Stimulated activated CD8-positive, alpha-beta memory T cell treated with anti-CD3 and anti-CD28 coated beads, Interleukin-4, amount 100 ng/mL, for 24 hours (primary cell): ENCODE measurements around the gene DICER1.
"Not testable (repeated sequence)": the region's sequence is repeated elsewhere in the genome, so short reads cannot be mapped to it uniquely, and the experiment has no call there.

Source experiments
- DNase-seq: peaks from one replicate; pipeline ENCODE4 v3.0.0-alpha.2; 2020; ENCODE audit warnings: low read depth

The DICER1 gene

GRCh38 chr14:95157327-95158189 is at the start of gene DICER1:
Gene DICER1, minus strand, starts transcription at chr14:95157529. Its CDS starts 24,071 bp downstream, at chr14:95133458.
- DNase-seq, result peak; percentile 93

GRCh38 chr14:95206534-95206933 is 49.2 kb upstream of the DICER1 start:
- DNase-seq, result no peak

- DNase-seq, result no peak
Observed at GRCh38 chr14:95204705-95205104, 47.4 kb upstream of the DICER1 start.

GRCh38 chr14:95201745-95202144 is 44.4 kb upstream of the DICER1 start:
- DNase-seq, result not testable (repeated sequence)

GRCh38 chr14:95200404-95200803 is 43.1 kb upstream of the DICER1 start:
- DNase-seq, result no peak

- no peak for DNase-seq
Observed at GRCh38 chr14:95199298-95199983, 42.1 kb upstream of the DICER1 start.

- DNase-seq, result no peak
Observed at GRCh38 chr14:95198320-95198719, 41.0 kb upstream of the DICER1 start.

- no peak for DNase-seq
Observed at GRCh38 chr14:95197551-95197950, 40.2 kb upstream of the DICER1 start.

GRCh38 chr14:95196826-95197545 is 39.7 kb upstream of the DICER1 start:
- no peak for DNase-seq

- no peak for DNase-seq
Observed at GRCh38 chr14:95196268-95196667, 38.9 kb upstream of the DICER1 start.

GRCh38 chr14:95195031-95195430 is 37.7 kb upstream of the DICER1 start:
- no peak for DNase-seq

GRCh38 chr14:95193081-95193480 is 35.8 kb upstream of the DICER1 start:
- no peak for DNase-seq

- no peak for DNase-seq
Observed at GRCh38 chr14:95192311-95192710, 35.0 kb upstream of the DICER1 start.

GRCh38 chr14:95191445-95192199 is 34.3 kb upstream of the DICER1 start:
- no peak for DNase-seq

GRCh38 chr14:95190857-95191256 is 33.5 kb upstream of the DICER1 start:
- DNase-seq, result no peak

- no peak for DNase-seq
Observed at GRCh38 chr14:95190346-95190840, 33.1 kb upstream of the DICER1 start.

- no peak for DNase-seq
Observed at GRCh38 chr14:95189367-95190132, 32.2 kb upstream of the DICER1 start.

GRCh38 chr14:95188380-95188779 is 31.1 kb upstream of the DICER1 start:
- no peak for DNase-seq

- DNase-seq, result no peak
Observed at GRCh38 chr14:95185767-95186392, 28.6 kb upstream of the DICER1 start.

- DNase-seq, result no peak
Observed at GRCh38 chr14:95185033-95185766, 27.9 kb upstream of the DICER1 start.
